Bronchial epithelial cell (primary cell): ENCODE measurements around the gene FXYD7. TPM values are rescaled to one million over a fixed set of nuclear protein-coding genes. Genes with fewer than 3 reads are reported as not detected.

ENCODE experiments used
- DNase-seq: peaks from one replicate; pipeline ENCODE4 v3.0.0-alpha.2; 2010; ENCODE audit warnings: low read depth
- FAIRE-seq: peaks from 2 replicates; lab custom pipeline; 2011; peaks lifted over from hg19 to GRCh38; lab: Jason Lieb, UNC
- H3K27me3 ChIP-seq: 2 replicates; pipeline ENCODE4 v1.5.1; 2011; ENCODE audit warnings: low read length; ENCODE audit not compliant: control insufficient read depth, insufficient read depth
- H3K36me3 ChIP-seq: 2 replicates; pipeline ENCODE4 v1.5.1; 2011; ENCODE audit warnings: low read length; ENCODE audit not compliant: control insufficient read depth, insufficient read depth
- H3K4me3 ChIP-seq: 2 replicates; pipeline ENCODE4 v1.5.1; 2011; ENCODE audit warnings: mild to moderate bottlenecking, low read depth, low read length, control low read depth
- total RNA-seq: library from RNA; depleted of rRNA; stranded (reverse); fragments of >200 nt; gene quantifications from 2 replicates; pipeline ENCODE4 v1.2.1, GENCODE V29; 2014
- TF ChIP-seq, protein P1 (sequence below): IDR thresholded peaks from 2 replicates; pipeline ENCODE4 v1.5.1; 2011; ENCODE audit warnings: mild to moderate bottlenecking, moderate library complexity, low read length, control low read depth, inconsistent platforms; ENCODE audit not compliant: insufficient read depth, severe bottlenecking

Gene FXYD7
- total RNA-seq, 1 donor from 2014 or later = not detected

DNA sequence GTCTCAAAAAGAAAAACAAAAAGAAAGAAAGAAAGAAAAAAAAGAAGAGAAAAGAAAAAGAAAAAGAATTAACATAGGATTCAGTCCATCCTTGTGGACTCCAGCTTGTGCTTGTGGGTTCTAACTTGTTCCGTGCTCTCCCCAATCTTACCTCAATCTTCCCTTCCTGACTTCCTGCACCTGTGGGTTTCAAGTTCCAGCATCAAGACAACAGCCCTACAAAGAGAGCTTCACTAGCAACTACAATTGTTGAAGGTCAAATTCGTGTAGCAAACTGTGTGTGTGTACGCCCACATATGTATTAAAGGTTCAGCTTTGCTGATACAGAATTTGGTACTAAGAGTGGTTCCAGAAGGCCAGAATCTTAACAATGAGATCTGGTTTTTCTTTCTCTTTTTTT, 36.8 kb downstream of the FXYD7 start:
- Histone ChIP-seq H3K27me3 (no peaks in the 10 kb centered on the region), H3K4me3 (no peak overlapping the region), H3K36me3 (no peaks in the 10 kb centered on the region)
- FAIRE-seq = no peak
- no peak for DNase-seq
- TF ChIP-seq, protein P1, sequence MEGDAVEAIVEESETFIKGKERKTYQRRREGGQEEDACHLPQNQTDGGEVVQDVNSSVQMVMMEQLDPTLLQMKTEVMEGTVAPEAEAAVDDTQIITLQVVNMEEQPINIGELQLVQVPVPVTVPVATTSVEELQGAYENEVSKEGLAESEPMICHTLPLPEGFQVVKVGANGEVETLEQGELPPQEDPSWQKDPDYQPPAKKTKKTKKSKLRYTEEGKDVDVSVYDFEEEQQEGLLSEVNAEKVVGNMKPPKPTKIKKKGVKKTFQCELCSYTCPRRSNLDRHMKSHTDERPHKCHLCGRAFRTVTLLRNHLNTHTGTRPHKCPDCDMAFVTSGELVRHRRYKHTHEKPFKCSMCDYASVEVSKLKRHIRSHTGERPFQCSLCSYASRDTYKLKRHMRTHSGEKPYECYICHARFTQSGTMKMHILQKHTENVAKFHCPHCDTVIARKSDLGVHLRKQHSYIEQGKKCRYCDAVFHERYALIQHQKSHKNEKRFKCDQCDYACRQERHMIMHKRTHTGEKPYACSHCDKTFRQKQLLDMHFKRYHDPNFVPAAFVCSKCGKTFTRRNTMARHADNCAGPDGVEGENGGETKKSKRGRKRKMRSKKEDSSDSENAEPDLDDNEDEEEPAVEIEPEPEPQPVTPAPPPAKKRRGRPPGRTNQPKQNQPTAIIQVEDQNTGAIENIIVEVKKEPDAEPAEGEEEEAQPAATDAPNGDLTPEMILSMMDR = no peak

DNA sequence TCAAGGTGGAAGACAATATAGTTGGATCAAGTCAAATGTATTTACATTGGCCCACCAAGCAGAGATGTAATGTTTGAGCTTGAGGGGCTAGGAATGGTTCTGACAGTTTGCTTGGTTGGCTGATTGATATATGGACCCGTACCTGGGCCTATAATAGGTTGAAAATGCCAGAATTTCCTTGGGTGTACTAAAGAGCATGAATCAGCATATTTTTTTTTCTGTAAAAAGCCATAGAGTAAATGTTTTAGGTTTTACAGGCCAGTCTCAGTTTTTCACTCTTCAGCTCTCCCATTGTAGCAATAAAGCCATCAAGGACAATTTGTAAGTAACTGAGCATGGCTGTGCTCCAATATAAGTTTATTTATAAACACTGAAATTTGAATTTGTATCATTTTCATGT, 38.3 kb downstream of the FXYD7 start:
- no peak for FAIRE-seq
- no peak for DNase-seq
- TF ChIP-seq, protein P1 = no peak
- no peaks in the 10 kb centered on the region for H3K27me3 ChIP-seq
- no peaks in the 10 kb centered on the region for H3K36me3 ChIP-seq
- no peak overlapping the region for H3K4me3 ChIP-seq

DNA sequence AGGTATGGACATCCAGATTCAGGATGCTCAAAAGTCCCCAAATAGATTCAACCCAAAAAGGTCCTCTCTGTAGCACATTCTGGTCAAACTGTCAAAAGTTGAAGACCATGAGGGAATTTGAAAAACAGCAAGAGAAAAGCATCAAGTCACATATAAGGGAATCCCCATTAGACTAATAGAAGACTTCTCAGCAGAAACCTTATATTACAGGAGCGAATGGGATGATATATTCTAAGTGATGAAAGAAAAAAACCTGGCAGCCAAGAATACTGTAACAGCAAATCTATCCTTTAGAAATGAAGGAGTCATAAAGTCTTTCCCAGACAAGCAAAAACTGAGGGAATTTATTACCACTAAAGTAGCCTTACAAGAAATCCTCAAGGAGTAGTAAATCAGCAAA, 41.2 kb downstream of the FXYD7 start:
- TF ChIP-seq, protein P1 = no peak
- no peak for FAIRE-seq

DNA sequence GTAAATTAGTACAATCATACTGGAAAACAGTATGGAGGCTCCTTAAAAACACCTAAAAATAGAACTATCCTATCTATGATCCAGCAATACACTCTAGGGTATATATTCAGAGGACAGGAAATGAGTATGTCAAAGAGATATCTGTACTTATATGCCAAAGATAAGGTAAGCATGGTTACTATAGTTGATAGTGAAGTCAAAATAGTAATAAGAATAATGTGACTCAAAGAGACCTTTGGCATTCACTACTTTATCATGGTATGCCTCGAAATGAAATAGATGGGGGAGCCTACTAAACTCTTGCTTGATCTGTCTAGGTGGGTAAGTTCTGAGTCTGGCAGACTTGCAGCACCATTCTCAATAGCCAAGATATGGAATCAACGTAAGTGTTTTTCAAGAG, 41.8 kb downstream of the FXYD7 start:
- Histone ChIP-seq H3K27me3 (no peaks in the 10 kb centered on the region), H3K36me3 (no peaks in the 10 kb centered on the region), H3K4me3 (no peak overlapping the region)
- DNase-seq (no peak), FAIRE-seq (no peak)
- TF ChIP-seq, protein P1 = no peak

More for the DNA sequence above, 41.2 kb downstream of the FXYD7 start:
- DNase-seq = no peak
- H3K36me3 ChIP-seq = no peaks in the 10 kb centered on the region
- H3K4me3 ChIP-seq = no peak overlapping the region
- H3K27me3 ChIP-seq = no peaks in the 10 kb centered on the region

DNA sequence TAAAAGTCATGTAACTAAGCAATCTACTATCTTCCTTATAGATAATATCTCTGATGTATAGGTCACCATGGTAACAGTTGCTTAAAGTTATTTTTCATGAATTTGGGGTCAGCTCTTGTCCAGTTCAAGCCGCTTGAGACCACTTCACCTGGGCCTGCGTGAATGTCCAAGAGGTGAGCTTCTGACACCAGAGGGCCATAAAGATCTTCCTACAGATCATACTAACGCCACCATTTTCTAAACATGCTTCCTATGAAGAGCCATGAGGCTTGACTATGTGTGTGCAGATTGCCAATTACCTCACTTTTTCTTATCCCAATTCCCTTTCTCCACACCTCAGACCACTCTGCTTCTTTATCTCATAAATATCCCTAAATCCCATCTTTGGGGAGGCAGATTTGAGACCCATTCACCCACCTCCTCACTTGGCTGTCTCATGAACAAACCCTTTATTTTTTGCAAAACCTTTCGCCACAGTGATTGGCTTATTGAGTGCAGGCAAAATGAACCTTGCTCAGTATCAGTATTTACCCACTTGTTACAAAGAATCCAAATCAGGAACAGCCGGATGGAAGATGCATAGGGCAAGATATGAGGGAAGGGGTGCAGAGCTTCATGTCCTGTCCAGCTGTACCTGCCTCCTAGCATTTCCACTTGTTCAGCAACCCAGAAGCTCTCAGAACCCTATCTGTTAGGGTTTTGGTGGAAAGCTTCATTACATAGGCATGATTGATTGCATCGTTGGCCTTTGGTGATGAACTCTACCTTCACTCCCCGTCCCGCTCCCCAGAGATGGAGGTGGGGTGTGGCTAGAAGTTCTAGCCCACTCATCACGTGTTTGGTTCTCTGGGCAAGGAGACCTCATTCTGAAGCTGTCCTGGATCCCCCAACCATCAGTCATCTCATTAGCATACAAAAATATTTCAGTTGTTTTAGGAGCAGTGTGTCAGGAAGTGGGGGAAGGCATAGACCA, 51.2 kb downstream of the FXYD7 start:
- TF ChIP-seq, protein P1 = no peak
- Histone ChIP-seq H3K27me3 (no peaks in the 10 kb centered on the region), H3K36me3 (no peaks in the 10 kb centered on the region), H3K4me3 (no peak overlapping the region)
- no peak for DNase-seq
- no peak for FAIRE-seq
